ENCODE data around the gene GPI. TPM values are rescaled to one million over a fixed set of nuclear protein-coding genes. Genes with fewer than 3 reads are reported as not detected.

Gene GPI
- polyA plus RNA-seq, 1 of the 3 experiments (the other 2 are of a cell fraction): 144 TPM

- no peak for TF ChIP-seq SMC3 (IDR thresholded peaks at IDR 0.05; ENCODE audit: low read depth, low read length)
- no peak for TF ChIP-seq CHD2 (IDR thresholded peaks at IDR 0.05; ENCODE audit: low read length, partially characterized antibody)
- TF ChIP-seq REST (IDR thresholded peaks at IDR 0.05; ENCODE audit: low read depth, low read length): no peak
Observed at GRCh38 chr19:34348899-34349487, 16.0 kb upstream of the GPI start (continued).

- CTCF ChIA-PET: interaction anchor here (1.3 kb wide), 1 partner anchor 14 kb away, joined by 5 read pairs; no protein-coding TSS in a partner anchor
- POLR2A ChIA-PET: no interaction called here
- WGBS (ENCODE audit: low lambda C conversion rate): 89% methylated on average over 7 of the region's 7 CpGs
- Histone ChIP-seq H3K4me2 (no peak overlapping the region), H2AFZ (ENCODE audit: low read depth) (no peak overlapping the region), H3K9me2 (no peaks in the 10 kb centered on the region), H3K27me3 (ENCODE audit: insufficient read depth) (no peaks in the 10 kb centered on the region), H3K4me3 (ENCODE audit: low read depth in 2 of 2, low read length in 1 of 2) (no peak overlapping the region), H3K27ac (ENCODE audit: low read depth in 2 of 2, low read length in 1 of 2) (no peak overlapping the region), H3K36me3 (replicated peaks in 1 of 2; ENCODE audit: control insufficient read depth in 1 of 2, insufficient read depth in 2 of 2, low read length in 1 of 2) (peaks cover 7 to 10% of the 10 kb centered on the region in 2 experiments), H3F3A (replicated peaks; ENCODE audit: insufficient read depth) (peaks cover 4% of the 10 kb centered on the region), H3K4me1 (ENCODE audit: control insufficient read depth in 1 of 2, insufficient read depth in 2 of 2, low read depth in 1 of 2, low read length in 1 of 2) (no peaks in the 10 kb centered on the region), H4K20me1 (ENCODE audit: insufficient read depth) (no peaks in the 10 kb centered on the region), H3K9me3 (no peaks in the 10 kb centered on the region), H3K9ac (no peak overlapping the region), H3K79me2 (ENCODE audit: insufficient read depth) (no peaks in the 10 kb centered on the region)
- TF ChIP-seq PBX3 (IDR thresholded peaks at IDR 0.05) (no peak), TAF1 (IDR thresholded peaks at IDR 0.05; ENCODE audit: borderline replicate concordance, low read depth, low read length) (no peak), EZH2phosphoT487 (IDR thresholded peaks at IDR 0.05; ENCODE audit: borderline replicate concordance, low read depth) (no peak)
- DNase-seq: no peak
Observed at GRCh38 chr19:34350161-34350561, 14.8 kb upstream of the GPI start.

- H3K4me3 ChIP-seq (ENCODE audit: low read depth in 2 of 2, low read length in 1 of 2): no peak overlapping the region
- H3K4me2 ChIP-seq: no peak overlapping the region
- H3K9me2 ChIP-seq: no peaks in the 10 kb centered on the region
- no peaks in the 10 kb centered on the region for H3K27me3 ChIP-seq (ENCODE audit: insufficient read depth)
- no peaks in the 10 kb centered on the region for H3K9me3 ChIP-seq
- no peak for DNase-seq
- H3F3A ChIP-seq (replicated peaks; ENCODE audit: insufficient read depth): peaks cover 4% of the 10 kb centered on the region
- WGBS (ENCODE audit: low lambda C conversion rate): 83% methylated on average over 4 of the region's 4 CpGs
- H3K9ac ChIP-seq: no peak overlapping the region
- no peaks in the 10 kb centered on the region for H3K4me1 ChIP-seq (ENCODE audit: control insufficient read depth in 1 of 2, insufficient read depth in 2 of 2, low read depth in 1 of 2, low read length in 1 of 2)
- POLR2A ChIA-PET: no interaction called here
- TF ChIP-seq EP300 (IDR thresholded peaks at IDR 0.05; ENCODE audit: borderline replicate concordance in 1 of 2, low read depth in 1 of 2, low read length in 1 of 2) (no peak), ELF1 (IDR thresholded peaks at IDR 0.05) (no peak)
- no peak overlapping the region for H3K27ac ChIP-seq (ENCODE audit: low read depth in 2 of 2, low read length in 1 of 2)
- CTCF ChIA-PET: no interaction called here
- H3K79me2 ChIP-seq (ENCODE audit: insufficient read depth): no peaks in the 10 kb centered on the region
- peaks cover 4 to 7% of the 10 kb centered on the region in 2 experiments for H3K36me3 ChIP-seq (replicated peaks in 1 of 2; ENCODE audit: control insufficient read depth in 1 of 2, insufficient read depth in 2 of 2, low read length in 1 of 2)
- no peak overlapping the region for H2AFZ ChIP-seq (ENCODE audit: low read depth)
- H4K20me1 ChIP-seq (ENCODE audit: insufficient read depth): no peaks in the 10 kb centered on the region
Observed at GRCh38 chr19:34351382-34351826, 13.6 kb upstream of the GPI start.
